ENCODE data around the gene KRTAP10-1. TPM values are rescaled to one million over a fixed set of nuclear protein-coding genes. Genes with fewer than 3 reads are reported as not detected.

Gene KRTAP10-1
- total RNA-seq, 1 donor from 2014 or later, result not detected

DNA sequence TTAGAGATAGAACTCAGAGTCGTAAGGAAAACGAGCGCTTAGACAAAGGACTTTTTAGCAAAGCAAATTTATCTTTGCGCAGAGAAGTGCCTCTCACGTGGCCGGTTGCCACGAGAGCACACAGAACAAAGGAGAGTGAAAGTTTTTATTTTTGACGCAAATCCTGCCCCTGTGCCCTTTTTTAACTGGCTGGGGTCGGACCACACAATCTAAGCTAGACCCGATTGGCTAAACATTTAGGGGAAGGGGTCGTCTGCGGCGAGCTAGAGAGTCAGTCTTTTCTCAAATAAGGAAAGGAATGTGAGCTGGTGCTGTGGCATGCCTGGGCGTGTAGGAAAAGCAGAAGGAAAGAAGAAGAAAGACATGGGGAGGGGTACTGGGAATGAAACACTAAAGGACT is 8.9 kb upstream of the KRTAP10-1 start:
- no peak for DNase-seq (ENCODE audit: low read depth in 2 of 2)

DNA sequence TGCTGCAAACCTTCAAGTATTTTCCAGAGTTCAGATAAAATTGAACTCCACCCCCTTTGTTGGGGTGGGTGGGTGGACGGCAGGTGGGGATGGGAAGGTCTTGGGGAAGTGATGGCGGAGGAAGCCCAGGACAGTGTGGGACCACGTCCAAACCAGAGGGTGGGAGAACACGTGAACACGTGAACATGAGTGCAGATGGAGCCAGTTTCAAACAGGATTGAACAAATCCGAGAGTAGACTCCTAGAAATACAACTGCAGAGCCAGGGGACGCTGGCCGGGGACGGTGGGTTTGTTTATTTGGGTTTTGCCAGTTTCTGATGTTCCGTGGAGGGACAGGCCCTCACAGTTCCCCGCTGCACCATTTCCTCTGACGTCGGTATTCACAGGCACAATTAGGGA is 8.4 kb upstream of the KRTAP10-1 start:
- DNase-seq (ENCODE audit: low read depth in 2 of 2), result no peak

DNA sequence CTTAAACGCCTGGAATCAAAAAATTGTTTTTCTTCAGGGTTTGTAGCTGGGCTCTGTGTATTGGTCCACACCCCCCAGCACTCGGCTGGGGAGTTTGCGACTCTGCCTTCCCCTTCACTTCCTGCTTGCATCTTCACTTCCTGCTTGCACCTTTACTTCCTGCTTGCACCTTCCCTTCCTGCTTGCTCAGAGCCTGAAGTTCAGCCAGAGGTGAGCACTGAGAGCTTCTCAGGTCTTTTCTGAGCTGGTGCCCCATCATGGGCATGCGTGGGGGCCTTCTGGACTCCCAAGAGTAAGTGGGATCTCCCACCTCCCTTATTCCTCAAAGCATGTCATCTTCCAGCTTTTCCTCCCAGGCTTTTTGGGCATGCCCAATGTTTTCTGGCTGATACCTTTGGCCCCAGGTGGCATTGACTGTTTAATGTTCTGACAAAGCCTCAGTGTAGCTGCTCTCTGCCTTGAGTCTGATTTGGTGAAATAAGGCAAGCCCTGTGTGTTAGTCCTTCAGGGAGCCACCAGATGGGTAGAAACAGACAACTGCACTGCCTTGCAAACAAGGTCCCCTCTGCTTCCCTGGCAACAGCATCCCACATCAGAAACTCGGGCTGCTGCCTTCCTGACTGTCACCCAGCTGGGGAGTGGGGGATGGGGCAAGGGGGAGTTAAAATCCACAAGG is 7.8 kb upstream of the KRTAP10-1 start:
- no peak for DNase-seq (ENCODE audit: low read depth in 2 of 2)

DNA sequence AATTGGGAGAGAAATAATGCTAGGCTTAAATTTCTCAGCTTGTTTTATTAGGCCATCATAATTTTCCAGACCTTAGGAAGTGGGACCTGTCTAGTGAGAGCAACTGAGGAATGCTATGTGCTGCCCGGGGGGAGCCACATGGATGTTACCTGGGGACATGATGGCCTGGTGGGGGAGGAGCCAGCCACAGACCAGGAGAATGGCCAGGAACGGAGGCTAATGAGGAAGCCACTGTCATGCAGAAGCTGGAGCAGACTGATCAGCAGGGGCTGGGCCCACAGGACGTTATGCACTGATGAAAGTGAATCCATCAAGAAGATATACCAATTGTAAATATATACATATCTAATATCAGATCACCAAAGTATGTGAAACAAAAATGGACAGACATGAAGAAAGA is 4.6 kb upstream of the KRTAP10-1 start:
- no peak for DNase-seq (ENCODE audit: low read depth in 2 of 2)

DNA sequence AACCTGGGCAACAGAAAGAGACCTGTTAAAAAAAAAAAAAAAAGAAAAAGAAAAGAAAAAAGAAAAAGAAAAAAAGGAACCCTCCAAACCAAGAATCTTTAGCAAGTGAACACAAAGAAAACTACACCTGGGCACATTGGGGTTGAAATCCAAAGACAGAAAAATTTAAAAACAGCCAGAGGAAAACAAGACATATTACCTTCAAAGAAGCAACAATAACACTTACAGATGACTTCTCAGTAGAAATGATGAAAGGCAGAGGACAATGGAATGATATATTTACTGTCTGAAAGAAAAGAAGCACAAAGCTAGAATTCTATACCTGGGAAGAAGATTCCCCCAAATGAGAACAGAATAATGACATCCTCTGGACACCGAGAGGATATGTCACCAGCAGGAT is 2.7 kb upstream of the KRTAP10-1 start:
- DNase-seq (ENCODE audit: low read depth in 2 of 2), result no peak

DNA sequence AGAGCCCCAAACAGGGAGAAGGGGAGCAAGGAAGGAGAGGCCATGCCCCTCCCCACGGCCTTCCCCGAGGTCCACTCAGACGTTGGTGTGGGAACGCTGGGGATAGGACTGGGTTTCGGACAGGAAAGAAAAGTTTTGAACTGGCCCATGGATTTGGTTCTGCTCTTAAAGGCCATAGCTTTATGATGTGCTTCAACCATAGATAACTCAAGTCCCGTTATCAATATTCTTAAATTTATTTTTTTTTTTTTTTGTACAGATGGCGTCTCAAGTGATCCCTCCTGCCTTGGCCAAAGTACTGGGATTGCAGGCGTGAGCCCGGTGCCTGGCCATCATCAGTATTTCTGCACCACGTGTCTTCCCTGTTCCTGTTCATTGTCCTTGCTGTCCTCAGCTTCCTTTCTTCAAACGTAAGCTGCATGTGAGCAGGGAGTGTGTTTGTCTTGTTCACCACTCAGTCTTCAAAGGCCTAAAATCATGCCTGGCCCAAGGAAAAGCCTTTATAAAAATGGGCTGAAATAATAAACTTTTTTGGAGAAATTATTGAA is 820 bp upstream of the KRTAP10-1 start:
- DNase-seq (ENCODE audit: low read depth in 2 of 2), result no peak

DNA sequence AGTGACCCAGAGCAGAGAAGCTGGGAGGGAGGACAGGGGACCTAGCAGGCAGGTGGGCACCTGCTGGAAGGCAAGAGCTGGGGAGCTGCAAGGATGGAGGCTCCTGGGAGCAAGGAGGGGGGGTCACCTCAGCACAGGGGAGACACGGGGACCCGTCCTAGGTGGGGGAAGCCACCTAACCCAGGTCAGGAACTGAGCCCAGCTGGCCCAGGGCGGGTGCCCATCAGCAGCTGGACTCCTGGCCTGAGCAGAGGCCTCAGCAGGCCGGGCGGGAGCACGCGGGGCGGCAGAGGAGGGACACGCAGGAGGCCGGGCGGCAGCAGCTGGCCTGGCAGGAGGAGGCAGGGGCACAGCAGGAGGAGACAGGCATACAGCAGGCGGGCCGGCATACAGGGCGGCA is 949 bp downstream of the KRTAP10-1 start:
- DNase-seq (ENCODE audit: low read depth in 2 of 2), result no peak

DNA sequence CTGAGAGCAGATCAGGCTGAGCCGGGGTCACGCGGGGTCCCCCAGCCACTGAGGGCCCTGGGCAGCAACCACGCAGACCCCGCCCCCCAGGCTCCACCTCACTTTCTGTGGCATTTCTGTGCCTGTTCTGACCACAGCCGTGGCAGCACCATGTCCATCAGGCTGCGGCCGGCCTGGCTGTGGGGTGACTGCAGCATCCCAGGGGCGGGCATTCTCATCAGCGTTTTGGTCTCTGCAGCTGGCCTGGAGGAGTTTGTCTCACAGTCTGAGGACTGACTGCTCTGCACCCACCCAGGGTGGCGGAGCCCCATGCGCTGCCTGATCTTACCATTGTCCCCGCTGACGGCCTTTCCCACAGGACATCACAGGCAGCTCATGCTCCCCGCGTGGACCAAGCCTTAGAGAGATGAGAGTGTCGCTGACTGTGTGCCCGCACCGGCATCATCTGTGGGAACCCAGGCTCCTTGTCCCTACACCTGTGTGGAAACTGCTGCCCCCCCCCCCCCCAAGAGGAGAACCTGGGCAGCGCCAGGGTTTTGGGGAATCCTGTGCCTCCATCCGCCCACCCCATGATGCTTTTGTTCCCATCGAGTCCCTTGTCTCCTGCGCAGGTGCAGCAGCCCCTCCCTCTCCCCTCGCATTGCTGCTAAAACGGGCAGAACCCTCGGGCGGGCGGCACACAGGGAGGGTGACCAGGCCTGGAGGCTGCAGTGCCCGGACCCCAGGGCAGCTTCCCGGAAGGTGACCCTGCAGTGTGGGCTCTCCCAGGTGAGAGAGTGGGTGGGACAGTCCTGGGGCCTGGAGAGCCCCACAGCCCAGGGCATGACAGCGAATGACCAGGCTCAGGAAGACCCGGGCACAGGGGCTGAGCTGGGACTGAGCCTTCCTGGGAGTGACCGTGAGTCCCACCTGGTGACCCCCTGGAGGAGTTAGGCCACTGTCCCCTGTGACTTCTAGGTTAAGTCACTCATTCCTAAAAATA is 1.8 kb downstream of the KRTAP10-1 start:
- no peak for DNase-seq (ENCODE audit: low read depth in 2 of 2)

DNA sequence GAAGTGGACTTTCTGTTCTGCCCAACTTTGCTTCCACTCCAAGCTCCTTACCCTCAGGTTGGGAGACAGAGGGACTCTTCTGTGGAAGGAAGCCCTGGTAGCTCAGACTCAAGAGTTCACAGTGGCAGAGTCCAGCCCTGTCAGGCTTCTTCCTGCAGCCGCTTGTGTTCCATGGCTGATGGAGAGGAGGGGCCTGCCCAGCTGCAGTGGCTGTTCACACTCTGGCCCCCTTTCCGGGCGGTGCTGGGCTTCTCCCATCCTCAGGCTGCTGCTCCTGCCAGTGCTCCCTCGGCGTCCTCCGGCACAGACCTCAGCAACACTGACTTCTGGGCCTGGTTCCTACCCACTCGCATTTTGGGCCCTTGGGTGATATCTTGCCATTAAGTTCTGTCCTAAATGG is 4.0 kb downstream of the KRTAP10-1 start:
- DNase-seq (ENCODE audit: low read depth in 2 of 2), result no peak

DNA sequence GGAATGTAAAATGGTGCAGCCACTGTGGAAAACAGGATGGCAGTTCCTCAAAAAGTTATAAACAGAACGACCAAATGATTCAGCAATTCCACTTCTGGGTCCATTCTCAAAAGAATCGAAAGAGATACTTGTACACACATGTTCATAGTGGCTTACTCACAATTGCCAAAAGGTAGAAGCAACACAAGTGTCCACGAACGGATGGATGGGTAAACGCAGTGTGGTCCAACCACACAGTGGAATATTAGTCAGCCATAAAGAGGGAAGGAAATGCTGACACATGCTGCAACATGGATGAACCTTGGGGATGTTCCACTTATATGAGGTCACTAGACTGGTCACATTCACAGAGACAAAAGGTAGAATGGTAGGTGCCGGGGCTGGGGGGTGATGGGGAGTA is 5.3 kb downstream of the KRTAP10-1 start:
- DNase-seq (ENCODE audit: low read depth in 2 of 2), result no peak

DNA sequence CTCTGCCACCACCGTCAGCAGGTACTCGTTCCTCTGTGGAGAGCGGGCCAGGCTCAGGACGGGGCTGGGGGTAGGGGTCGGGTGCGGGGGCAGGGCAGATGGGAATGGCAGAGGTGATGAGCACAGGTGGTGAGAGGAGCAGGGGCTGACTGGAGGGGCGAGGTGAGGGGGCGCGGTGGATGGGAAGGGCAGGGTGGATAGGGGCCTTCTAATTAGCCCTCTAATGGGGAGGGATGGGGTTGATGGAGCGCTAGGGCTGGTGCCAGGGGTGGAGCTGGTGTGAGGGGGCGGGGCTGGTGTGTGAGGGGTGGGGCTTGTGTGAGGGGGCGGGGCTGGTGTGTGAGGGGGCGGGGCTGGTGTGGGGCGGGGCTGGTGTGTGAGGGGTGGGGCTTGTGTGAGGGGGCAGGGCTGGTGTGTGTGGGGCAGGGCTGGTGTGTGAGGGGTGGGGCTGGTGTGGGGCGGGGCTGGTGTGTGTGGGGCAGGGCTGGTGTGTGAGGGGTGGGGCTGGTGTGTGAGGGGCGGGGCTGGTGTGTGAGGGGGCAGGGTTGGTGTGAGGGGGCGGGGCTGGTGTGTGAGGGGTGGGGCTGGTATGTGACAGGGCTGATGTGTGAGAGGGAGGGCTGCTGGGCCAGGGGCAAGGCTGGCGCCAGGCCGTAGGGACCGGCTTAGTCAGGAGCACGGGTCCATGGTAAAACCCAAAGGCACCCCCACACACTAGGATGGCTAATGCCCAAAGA is 5.9 kb downstream of the KRTAP10-1 start:
- DNase-seq (ENCODE audit: low read depth in 2 of 2), result no peak

DNA sequence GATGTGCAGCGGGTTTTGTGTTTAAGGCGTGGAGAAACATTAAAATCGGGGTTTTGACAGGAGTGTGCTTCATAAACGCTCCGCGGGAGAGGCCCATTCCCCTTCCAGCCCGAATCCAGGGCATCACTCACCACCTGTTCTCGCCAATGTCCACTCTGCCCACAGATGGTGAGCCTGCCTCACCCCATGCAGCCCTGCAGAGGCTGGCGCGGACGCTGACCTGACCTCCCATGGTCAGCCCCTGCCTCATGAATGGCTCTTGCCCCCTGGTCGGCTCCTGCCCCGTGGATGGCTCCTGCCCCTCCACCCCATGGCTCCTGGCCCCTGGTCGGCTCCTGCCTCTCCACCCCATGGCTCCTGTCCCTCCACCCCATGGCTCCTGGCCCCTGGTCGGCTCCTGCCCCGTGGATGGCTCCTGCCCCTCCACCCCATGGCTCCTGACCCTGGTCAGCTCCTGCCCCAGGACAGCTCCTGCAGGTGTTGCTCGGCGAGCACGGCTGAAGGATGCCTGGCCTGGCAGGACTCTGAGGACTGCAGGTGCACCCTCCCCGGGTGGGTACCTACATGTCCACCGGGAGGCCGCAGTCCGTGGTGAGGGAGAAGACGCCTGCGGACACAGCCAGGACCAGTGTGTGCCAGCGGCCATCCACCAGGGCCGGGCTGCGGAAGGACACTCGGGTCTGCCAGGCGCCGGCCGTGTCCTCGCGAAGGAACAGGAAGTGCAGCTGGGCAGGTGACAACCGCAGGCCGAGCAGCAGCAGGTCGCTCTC is 6.7 kb downstream of the KRTAP10-1 start:
- DNase-seq (ENCODE audit: low read depth in 2 of 2), result no peak

DNA sequence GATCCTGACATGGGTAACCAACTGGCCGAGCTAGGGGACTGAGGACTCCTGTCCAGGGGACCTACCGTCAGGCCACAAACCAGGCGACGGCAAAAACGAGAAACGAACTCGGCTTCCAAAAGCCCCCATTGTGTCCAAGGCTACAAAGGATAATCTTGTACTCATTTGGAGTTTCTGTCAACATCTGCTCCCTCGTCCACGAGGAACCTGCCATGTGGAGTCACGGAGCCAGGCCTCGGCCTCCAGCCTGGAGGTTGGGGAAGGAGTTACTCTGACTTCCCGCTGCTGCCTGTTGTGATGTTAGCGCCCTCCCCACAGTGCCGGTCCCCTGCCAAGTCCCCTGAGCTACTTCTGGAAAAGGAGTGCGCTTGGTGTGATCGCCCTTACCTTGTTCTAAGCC is 7.3 kb downstream of the KRTAP10-1 start:
- DNase-seq (ENCODE audit: low read depth in 2 of 2), result no peak

DNA sequence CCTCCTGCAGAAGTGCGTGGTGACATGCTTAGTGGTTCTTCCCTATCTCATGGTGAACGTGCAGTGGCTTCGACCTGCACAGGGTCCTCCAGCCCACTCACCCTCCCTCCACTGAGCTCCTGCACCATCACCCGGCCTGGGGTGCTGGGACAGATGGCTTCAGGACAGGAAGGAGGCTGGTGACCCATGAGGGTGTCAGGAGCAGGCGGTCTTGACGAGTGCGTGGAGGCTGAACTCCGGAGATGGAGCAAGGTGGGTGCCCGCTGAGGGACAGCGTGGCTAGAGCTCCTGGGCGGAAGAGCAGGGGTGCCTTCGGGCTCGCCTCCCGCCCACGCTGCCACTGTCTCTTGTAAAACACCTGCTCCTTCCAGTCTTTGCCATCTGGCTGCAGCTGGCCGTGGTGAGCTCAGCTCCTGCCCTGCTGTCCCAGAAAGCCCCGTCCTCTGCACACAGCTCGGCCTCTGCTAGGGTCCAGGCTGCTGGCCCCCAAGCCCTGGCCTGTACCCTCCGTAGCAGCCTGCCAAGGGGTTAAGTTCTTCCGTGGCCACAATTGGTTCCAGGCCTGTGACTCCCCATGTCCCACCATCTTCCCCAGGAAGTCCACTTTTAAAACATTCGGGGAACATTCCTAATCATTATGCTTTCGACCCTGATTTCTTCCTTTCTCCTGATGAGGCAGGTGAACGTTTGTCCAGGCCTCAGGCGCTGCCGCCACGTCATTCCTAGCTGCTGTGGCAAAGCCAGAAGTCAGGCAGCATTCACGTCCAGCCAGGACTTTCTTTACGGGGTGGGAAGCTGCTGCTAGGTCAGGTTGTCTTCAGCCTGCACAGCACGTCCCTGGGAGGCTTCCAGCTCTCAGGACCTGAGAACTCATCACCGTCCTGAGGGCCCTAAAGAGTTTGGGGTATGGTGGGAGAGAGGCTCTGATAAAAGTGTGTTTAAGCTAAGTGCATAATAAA is 8.1 kb downstream of the KRTAP10-1 start:
- no peak for DNase-seq (ENCODE audit: low read depth in 2 of 2)

DNA sequence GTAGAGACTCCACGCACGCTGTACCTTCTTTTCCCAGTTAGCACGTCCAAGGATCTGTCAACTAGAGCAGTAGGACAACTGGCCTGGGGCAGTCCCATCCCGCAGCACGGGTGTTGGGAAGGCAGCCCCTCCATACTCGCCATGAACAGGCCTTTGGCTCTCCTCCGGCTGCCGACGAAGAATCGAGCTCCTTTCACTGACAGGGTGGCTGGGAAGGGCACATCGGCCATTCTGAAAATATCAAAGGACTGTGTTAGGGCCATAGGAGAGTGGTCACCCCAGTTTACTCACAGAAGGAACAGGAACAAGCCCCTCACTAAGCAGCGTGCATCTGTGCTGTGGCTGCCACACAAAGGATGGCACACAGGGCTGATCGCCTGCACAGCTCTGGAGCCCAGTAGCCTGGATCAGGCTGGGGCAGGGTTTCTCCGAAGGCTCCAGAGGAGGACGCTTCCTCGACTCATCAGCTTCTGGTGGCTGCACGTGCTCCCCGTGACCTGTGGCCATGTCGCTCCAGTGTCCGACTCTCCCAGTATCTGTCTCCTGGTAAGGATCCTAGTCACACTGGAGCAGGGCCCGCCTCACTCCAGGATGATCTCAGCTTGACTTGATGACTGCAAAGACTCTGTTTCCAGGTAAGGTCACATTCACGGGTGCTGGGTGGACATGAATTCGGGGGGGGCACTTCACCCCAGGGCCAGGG is 8.9 kb downstream of the KRTAP10-1 start:
- DNase-seq (ENCODE audit: low read depth in 2 of 2), result no peak

DNA sequence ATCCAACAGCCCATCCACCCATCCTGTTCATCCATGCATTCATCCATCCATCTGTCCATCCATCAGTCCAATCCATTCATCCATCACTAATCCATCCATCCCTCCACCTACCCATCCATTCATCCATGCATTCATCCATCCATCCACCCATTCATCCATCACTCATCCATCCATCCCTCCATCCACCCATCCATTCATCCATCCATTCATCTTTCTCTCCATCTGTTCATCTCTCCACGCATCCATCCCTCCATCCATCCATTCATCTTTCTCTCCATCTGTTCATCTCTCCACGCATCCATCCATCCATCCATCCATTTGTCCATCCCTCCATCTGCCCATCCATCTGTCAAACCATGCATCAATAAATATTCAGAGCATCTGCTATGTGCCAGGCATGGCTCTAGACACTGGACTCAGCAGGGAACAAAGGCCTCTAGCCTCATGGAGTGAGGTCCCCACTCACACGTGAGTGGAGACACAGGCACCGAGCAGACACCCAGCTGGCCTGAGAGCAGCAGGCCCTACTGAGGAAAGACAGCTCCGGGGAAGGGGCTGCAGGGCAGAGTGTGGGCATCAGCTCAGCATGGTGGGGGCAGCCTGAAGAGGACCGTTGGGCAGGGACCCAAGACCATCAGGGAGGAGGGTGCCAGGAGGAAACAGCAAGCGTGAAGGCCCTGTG is 9.6 kb downstream of the KRTAP10-1 start:
- DNase-seq (ENCODE audit: low read depth in 2 of 2), result no peak

DNA sequence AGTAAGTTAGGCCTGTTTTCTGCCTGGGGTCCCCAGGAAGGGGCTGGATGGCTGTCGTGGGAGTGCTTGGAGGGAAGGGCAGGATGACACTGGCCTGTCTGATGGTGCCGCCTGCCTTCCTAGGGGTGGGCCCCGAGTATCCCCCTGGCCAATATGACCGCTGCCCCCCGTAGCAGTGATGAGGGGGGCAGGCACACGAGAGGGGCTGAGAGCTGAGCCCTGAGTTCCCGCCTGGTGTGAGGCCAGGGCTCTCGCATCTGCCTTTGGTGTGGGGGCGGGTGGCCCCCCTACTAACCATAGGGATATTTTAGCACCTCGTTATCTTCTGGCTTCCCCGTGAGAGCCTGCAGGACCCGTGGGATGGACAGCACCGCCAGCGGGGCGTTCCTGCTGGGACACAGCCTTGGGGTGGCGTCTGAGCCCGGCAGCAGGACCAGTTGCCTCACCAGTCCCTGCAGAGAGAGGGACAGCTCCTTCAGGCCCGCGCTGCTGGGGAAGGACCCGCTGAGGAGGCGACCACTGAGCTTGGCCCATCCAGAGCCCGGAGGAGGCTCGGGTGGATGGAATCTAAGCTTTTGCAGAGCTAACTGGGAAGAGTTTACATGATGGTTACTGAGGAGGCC is 10.4 kb downstream of the KRTAP10-1 start:
- no peak for DNase-seq (ENCODE audit: low read depth in 2 of 2)

DNA sequence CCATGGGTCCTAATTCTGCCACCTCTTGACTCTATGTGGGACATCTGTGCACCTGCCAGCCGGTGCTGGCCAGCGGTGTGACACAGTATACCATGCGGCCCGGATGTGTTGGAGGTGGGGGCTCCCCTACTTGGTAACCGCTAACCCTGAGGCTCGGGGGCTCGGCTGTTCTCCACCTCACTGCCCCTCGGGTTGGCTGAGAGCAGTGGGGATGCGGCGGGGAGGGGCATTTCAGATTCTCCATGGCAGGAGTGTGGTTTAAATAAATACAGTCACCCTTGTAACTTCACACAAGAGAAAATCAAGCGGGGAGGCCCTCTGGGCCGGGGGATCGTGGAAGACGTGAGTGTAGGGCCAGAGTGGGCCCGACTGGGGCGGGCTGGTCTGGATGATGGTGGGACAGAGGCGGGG is 11.0 kb downstream of the KRTAP10-1 start:
- DNase-seq (ENCODE audit: low read depth in 2 of 2), result no peak

All from dermis microvascular lymphatic vessel endothelial cell (primary cell).